ENCODE measurements around the gene ERN1.

Gene ERN1

DNA sequence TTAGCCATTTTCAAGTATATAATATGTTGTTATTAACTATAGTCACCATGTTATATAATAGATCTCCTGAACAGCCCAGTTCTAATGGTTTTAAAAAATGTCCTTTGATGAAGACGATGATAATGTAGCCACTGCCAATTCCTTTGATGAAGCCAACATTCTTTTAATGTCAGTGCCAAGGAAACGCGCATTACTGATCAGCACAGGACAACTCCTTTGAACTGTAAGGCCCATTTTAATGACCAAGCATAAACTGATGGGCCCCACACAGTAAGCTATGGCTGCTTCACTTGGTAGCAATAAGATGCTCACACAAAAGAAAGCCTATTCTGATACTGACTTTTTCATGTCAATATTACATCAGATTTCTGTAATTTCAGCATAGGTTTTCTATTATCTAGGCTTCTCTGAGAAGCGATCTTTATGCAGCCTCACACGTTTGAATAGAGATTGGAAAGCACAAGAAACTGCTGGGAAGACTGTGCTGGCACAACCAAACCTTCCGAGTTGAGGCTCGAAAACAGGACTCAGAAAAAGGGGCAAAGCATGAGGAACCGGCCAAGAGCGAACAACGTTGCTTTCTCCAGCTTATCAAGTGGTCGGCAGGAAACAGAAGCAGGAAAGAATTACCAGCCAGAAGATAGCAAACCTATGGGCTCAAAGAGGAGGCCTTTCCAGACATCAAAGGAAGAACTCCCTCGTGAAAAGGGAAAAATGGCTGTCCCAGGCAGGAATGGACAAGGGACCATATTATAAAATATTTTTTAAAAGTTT lies 19.4 kb downstream of the ERN1 start:
- no peak for DNase-seq (ENCODE audit: low spot score)

DNA sequence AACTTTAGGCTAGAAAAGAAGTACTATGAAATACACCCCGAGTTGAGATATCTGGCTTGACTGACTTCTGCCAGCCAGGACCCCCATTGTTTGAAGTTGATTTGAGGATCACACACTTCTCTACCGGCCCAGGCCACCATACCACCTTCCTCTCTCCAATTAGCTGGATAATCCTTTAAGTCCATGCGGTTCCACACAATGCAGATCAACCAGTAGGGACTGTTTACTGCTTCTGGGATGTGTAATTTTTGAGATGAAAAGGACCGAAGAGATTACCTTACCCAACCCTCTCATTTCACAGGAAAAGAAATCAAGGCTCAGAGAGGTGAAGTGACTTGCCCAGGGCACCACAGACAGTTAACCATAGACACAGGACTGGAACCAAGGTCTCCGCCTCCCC lies 20.5 kb downstream of the ERN1 start:
- DNase-seq (ENCODE audit: low spot score), result no peak

DNA sequence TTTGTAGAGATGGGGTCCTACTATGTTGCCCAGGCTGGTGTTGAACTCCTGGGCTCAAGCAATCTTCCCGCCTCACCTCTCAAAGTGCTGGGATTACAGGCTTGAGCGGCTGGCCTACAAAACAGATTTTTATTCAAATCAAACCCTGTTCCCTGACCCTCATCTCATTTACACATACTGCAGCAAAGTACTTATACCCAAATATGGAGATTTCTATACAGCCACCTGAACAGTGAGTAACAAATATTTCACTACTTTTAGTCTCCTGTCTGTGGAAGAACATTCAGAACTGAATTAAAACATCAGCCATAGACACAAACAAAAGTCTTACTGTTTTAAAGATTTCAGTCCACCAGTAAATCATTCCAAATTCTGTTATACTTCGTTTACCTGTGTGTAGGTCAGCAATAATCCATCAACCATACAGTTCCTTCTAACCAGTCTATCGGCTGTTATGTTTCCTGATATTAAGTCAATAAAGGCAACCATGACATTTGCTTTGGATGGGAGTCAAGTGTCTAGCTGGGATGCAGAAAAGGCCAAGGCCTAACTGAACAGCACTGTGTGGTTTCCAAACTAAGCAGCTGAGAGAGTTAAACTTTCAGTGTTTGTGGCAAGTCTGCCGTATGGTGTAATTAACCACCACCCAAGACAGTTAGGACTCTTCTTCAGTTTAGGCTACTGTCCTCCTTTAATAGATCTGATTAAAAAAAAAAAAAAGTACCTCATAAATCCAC lies 22.3 kb downstream of the ERN1 start:
- no peak for DNase-seq (ENCODE audit: low spot score)

DNA sequence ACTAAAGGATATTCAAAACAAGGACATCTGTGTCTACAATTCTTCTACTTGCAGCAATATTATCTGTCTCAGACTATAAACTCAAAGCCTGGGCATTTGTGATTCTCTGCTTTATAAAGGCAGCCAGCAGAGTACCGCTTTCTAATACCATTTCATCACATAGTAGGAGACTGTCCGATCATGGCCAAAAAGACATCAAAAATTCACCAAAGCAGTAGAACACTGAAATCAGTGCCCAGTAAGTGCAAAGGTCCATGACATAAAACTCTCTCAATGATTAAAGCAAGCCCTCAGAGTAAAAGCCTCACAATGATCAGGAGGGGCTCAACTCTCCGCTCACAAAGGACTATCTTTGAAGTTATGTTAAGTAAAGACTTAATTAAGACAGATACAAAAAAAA lies 23.0 kb downstream of the ERN1 start:
- DNase-seq (ENCODE audit: low spot score), result no peak

DNA sequence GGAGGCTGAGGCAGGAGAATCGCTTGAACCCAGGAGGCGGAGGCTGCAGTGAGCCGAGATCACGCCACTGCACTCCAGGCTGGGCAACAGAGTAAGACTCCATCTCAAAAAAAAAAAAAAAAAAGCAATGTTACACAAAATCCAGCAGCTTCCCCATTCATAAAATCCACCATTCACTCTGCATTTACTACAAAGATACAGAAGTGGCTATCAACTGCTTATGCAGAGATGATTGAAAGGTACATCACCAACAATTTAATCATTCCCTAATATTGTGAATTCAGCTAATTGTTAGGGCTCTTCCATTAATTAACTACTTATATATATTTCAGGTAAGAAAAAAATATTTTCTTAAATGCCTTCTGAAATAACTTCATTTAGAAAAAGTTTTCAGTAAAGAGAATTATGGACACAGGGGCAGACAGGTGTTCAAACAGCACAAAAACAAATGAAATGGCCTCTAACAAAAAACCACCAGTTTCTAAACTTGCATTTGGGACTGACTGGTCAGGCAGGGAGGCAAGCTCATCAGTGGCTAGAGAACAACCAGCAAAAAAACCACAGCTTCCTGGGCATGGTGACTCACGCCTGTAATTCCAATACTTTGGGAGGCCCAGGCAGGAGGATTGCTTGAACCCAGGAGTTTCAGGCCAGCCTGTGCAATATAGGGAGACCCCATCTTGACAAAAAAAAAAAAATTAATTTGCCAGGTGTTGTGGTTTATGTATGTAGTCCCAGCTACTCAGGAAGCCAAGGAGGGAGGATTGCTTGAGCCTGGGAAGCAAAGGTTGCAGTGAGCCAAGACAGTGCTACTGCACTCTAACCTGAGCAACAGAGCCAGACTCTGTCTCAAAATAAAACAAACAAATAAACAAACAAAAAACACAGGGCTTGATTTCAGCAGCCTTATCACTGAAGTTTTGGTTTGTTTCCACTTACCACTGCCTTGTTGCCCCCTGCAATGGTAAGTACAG lies 26.3 kb downstream of the ERN1 start:
- DNase-seq (ENCODE audit: low spot score), result peak; percentile 59

DNA sequence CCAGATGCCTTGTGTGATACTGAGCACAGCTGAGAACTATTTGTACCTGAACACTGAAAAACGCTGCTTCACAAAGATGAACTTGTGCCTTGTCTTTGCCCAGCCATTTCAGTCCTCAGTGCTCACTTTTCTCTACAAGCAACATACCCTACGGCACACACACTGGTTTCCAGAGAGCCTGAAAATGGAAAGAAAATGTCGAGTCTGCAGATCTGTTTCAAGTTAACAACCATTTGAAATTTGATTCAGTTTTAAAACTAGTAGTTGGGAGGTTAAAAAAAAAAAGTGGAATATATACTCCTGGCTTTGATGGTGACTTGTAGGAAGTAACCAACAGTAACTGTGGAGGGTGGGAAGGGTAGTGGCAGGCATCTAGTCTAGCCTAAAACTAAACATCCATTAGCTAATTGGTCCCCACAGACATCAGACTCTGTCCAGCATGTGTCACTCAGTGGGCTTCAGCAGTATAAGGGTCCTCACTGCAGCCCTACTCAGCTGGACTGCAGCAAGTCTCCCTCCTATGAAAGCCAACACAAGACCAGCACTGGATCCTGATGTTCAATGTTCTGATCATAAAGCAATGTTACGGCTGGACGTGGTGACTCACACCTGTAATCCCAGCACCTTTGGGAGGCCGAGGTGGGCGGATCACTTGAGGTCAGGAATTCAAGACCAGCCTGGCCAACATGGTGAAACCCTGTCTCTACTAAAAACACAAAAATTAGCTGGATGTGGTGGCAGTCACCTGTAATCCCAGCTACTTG lies 27.1 kb downstream of the ERN1 start:
- no peak for DNase-seq (ENCODE audit: low spot score)

DNA sequence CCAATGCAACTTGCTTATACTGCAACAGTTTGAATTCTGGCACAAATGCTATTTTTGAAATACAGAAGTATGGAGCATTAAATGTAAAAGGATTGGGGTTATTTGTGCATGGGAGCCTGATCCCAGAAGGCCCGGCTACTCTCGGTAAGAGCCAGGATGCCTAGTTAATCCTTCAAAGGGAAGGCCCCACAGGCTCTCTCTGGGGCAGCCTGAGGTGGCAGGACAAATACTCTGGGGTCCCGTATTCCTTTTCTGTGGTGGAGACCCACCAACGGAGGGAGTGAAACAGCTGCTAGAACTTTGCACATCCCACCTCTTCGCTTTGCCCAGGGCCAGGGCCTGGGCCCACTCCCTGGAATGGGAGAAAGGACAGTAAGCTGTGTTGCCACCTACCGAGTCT lies 30.4 kb downstream of the ERN1 start:
- no peak for DNase-seq (ENCODE audit: low spot score)

DNA sequence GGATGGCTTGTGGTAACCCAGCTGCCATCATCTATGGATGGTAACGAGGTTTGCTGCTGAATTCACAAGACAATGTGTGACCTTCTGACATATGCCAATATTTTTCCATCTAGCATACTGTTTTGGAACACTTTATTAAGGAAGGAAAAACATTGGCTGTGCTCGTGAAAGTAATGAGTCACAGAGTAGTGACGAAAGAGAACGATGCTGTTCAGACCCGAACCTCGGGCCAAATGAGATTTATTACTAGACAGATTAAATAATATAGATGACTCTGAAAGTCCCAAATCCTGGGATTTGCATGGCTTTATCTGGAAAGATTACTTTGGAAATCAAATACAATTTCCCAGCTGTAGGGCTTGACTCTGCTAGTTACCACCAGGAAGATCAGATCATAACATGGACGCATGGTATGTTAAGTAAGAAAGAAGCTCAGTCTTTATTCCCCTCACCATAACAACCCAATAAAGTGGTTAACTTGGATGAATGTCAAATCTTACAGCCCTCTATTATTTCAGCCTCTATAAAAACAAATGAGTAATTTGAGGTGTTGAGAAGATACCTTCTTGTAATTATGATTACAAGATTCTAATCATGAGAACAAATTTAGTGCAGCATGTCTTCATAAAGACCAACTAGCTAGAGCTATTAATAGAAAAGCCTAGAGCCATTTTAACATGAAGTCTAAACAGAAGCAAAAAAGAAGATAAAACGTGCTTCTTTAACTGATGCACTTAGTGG lies 32.6 kb downstream of the ERN1 start:
- DNase-seq (ENCODE audit: low spot score), result peak; percentile 54

DNA sequence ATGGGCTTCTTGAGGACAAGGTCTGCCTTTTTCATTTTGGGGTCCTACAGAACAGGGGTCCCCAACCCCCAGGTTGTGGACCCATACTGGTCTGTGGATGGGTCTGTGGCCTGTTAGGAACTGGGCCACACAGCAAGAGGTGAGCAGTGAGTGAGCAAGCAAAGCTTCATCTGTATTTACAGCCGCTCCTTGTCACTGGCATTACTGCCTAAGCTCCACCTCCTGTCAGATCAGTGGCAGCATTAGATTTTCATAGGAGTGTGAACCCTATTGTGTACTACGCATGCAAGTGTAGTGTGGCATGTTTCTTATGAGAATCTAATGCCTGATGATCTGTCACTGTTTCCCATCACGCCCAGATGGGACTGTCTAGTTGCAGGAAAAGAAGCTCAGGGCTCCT lies 33.9 kb downstream of the ERN1 start:
- DNase-seq (ENCODE audit: low spot score), result no peak

DNA sequence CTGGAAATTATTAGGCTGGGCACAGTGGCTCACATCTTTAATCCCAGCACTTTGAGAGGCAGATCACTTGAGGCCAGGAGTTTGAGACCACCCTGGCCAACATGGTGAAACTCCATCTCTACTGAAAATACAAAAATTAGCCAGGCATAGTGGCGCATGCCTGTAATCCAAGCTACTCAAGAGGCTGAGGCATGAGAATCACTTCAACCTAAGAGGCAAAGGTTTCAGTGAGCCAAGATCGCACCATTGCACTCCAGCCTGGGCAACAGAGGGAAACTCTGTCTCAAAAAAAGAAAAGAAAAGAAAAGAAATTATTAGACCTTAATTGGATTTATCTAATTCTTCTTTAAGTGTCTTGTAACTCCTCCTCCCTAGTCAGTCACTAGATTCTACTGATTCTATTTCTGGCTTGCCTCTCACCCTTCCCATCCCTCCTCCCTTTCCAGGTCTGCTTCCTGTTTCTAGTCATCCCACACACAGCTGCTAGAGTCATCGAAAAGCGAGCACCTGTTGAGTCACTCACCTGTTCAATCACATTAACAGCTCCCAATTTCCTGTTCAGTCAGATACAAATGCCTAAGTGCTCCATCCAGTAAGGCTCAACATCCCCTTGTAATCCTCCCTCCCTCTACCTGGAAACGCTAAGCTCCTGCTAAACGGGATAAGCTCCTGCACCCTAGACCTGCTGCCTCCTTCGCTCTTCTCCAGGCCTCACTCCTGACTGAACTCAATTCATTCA lies 34.6 kb downstream of the ERN1 start:
- DNase-seq (ENCODE audit: low spot score), result no peak

DNA sequence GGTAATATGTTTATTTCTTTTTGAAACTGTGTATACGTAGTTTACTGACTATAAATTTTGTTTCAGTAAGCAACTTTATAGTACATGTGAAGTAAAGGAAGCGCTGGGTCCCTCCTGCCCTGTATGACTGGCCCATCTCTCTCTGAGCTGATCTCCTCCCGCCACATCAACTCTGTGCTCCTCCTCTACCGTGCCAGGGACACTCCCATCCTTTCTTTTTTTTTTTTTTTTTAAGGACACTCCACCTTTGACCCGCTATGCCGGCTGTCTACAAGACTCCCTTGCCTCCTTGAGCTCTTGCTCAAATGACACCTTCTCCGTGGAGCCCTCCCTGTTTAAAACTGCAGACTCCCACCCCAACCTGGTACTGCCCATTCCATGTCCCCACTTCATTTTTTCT lies 35.5 kb downstream of the ERN1 start:
- DNase-seq (ENCODE audit: low spot score), result no peak

DNA sequence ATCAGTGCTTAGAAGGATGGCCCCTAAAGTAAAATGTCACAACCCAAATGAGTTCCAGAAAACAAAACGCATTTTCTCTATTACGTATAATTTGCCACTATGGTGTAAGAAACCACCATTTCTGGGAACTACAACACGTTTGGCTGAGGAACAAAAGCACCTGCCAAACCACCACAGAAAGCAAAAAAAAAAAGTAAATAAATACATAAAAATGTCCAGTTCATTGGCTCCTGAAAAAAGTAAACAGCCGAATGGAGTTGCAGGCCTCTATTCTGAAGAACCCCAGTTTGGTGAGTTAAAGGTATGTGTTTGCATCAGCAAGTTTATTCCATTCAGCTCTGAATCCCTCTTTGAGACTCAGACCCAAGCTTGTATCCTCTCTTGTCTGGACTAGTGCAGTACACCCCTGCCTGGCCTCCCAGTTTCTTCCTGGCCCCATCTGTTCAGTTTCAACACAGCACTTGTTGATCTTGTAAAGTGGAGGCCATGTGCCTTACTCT lies 36.9 kb downstream of the ERN1 start:
- no peak for DNase-seq (ENCODE audit: low spot score)

DNA sequence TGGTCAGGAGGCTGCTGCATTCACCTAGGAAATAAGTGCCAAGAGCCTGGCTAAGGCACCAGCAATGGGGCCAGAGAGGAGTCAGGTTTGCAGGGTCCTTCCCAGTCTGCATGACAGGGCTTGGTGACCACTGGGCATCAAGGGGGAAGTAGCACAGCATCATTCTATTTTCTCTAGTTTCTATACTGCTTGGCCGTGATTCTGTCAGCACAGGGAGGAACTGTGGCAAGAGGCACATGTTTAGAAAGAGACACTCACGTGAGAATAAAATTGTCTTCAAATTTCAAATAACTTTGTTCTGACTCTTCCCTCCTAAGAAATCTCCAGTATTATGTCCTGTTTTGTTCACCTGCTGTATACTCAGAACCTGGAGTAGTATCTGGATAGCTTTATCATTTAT lies 37.8 kb downstream of the ERN1 start:
- DNase-seq (ENCODE audit: low spot score), result no peak

DNA sequence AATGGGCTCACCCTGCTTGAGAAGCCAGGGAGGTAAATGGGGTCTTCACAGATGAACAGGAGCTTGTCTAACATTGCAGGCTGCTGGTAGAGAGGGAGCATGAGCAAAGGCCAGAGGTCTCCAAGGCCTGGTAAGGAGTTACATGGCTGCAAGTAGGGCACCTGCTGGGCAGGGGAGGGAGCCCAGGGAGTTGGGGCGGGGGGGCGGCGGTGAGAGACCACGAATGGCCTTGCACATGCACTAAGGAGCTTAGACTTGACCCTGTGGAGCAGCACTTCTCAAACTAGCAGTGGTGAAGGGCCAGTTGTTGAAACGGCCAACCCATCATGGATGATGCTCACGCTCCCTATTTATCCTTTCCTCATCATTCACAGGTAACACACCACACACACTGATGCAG lies 38.4 kb downstream of the ERN1 start:
- no peak for DNase-seq (ENCODE audit: low spot score)

DNA sequence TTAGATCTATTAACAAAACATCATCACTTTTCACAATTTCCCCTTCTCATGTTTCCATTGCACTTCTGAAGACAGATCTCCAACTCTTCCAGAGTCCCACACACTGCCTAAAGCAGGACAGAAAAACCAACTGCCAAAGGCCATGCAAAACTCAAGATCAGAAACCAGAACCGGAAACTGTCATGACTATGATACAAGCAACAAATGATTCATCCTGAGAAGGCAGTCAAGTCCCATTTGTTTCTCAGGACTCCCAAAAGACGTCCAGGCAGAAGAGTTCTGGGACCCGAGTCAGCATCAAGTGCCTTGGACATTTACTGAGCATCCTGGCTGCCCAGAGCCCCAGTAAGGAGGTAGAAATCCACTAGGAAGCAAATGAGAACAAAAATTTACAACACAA lies 38.8 kb downstream of the ERN1 start:
- peak; percentile 20 for DNase-seq (ENCODE audit: low spot score)

DNA sequence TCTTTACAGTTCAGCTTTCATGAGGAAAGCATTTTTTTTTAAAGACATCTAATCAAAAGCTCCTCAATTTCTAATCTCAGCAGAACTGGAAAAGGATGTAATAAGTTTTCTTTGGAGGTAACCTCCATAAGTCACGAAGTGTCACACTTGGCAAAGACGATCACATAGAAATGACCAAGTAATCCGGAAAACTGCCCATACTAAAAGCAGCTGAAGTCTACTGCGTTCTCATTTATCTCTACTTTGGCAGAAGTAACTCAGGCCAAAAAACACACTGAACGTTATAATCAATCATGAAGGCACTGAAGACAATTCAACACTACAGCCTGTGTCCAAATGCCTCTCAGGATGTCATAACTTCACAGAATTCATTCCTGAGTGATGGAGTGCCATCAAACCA lies 39.8 kb downstream of the ERN1 start:
- no peak for DNase-seq (ENCODE audit: low spot score)

DNA sequence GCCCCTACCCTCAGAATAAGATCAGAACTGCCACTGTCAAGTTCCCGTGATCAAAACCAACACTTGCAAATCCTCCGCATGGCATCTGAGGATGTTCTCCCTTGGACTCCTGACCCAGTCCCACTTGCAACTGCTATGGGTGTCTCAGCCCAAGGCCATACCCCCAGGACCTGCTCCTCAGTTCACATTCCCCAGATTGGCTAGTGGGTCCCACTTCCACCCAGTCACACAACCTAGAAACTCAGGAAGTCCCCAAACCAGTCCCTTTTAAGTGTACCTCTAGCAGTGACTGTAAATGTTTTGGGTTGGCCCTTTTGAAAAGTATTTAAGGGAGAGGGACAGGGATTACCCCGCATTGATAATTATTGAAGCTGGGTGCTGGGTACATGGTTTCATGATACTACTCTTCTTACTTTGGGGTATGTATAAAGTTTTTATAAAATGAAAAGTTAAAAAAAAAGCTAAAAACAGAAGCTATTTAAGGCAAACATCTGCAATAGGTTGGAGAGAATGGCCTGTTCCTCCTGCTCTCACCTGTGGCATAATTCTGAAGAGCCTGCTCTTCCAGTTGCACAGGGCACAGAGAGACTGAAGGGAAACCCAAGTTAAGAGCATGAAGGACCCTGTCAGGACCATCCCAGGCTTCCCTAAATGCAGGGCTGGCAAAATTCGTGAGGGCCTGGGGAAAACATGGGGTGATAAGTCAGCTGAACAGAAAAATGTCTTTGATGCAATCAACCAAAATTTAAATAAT lies 42.5 kb downstream of the ERN1 start:
- DNase-seq (ENCODE audit: low spot score), result no peak

DNA sequence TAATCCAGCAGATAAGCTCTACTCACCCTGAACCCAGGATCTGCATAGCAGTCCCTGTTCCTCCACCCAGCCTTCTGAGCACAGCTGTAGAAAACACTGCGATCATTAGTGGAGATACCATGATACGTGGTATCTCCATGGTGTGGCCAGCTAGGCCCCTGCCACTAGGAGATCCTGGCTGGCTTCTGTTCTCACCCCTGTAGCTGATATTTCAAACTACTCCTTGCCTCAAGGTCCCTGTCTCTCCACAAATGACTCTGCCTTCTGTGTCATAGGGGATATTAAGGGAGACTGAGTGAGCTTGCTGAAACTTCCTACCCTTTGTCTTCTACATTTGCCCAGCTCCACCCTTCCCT lies 44.3 kb downstream of the ERN1 start:
- DNase-seq (ENCODE audit: low spot score), result no peak

DNA sequence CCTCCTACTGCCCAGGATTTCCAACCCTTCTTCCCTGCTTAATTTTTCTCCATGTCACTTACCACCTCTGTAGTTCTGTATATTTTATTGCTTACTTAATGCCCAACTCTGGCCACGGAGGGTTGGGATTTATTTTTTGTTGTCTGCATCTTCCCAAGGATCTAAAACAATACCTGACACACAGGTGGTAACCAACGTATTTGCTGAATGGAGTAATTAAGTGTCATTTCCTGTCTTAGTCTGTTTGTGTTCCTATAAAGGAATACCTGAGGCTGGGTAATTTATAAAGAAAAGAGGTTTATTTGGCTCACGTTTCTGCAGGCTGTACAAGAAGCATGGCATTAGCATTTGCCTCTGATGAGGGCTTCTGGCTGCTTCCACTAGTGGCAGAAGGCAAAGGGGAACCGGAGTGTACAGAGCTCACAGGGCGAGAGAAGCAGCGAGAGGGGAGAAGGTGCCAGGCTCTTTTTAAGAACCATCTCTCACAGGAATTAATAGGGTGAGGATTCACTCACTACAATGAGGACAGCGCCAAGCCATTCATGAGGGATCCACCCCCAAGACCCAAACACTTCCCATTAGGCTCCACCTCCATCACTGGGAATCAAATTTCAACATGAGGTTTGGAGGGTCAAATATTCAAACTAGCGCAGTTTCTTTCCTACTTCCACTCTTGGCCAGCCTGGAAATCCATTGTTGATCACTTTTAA lies 44.8 kb downstream of the ERN1 start:
- DNase-seq (ENCODE audit: low spot score), result no peak
